ENCODE data around the gene GTF3C1. TPM values are rescaled to one million over a fixed set of nuclear protein-coding genes. Genes with fewer than 3 reads are reported as not detected.
A peak's percentile ranks its signal among the peaks of the same experiment; 100 is the strongest.

The GTF3C1 gene
- total and polyA plus RNA-seq, 12 donors, result 51.0 to 225 (median 84.3) TPM

DNA sequence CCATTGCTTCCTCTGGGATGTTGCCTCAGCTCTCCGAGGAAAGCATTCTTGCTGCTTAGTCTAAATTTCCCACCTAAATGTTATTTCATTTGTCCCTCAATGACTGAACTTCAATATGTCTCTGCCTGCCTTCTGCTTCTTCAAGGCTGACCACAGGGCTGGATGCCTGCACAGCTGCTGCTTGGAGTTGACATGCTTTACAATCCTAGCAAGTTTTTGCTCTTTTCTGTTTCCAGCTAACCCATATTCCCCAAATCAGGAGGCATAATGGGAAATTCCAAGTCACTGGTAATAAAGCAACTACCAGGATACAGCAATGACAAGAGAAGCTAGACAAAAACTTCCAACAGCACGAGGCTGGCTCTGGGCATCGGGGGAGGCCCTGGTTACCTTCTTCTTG is 48.9 kb downstream of the GTF3C1 start:
- peaks cover 0 to 100% of the 10 kb centered on the region in 2 donors for H3K36me3 ChIP-seq (replicated peaks in 1 of 2)
- TF ChIP-seq POLR2A (IDR thresholded peaks at IDR 0.05), result no peak
- TF ChIP-seq, protein P1, sequence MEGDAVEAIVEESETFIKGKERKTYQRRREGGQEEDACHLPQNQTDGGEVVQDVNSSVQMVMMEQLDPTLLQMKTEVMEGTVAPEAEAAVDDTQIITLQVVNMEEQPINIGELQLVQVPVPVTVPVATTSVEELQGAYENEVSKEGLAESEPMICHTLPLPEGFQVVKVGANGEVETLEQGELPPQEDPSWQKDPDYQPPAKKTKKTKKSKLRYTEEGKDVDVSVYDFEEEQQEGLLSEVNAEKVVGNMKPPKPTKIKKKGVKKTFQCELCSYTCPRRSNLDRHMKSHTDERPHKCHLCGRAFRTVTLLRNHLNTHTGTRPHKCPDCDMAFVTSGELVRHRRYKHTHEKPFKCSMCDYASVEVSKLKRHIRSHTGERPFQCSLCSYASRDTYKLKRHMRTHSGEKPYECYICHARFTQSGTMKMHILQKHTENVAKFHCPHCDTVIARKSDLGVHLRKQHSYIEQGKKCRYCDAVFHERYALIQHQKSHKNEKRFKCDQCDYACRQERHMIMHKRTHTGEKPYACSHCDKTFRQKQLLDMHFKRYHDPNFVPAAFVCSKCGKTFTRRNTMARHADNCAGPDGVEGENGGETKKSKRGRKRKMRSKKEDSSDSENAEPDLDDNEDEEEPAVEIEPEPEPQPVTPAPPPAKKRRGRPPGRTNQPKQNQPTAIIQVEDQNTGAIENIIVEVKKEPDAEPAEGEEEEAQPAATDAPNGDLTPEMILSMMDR (IDR thresholded peaks at IDR 0.05), result no peak
- no peaks in the 10 kb centered on the region for H3K9me3 ChIP-seq (replicated peaks in 1 of 3)
- no peak overlapping the region for H3K4me3 ChIP-seq
- intact Hi-C loops (cut with DNase I), result no loop called here
- H3K4me1 ChIP-seq (replicated peaks in 1 of 2), result no peaks in the 10 kb centered on the region
- H3K27me3 ChIP-seq, result no peaks in the 10 kb centered on the region
- H3K27ac ChIP-seq, result no peak overlapping the region
- no peak for DNase-seq
- WGBS, 4 donors, result 91 to 93% (median 93%) methylated on average over 3 of the region's 3 CpGs

DNA sequence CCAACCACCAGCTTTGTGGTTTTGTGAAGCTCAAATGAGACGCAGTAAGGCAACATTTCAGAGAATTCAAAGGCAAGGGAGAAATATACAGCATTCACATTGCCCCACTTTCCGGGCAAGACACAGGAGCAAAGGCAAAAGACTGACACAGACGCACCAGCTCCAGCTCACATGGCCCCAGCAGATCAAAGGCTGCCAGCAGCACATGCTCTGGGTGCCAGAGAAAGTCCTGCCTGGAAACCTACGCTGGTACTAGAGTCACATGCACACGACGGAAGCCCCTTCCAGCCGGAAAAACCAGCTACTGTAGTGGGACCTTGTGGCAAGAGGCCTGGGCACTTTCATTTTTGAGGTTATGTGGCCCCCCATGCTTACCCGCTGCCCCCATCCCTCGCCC is 50.1 kb downstream of the GTF3C1 start:
- no peaks in the 10 kb centered on the region for H3K4me1 ChIP-seq (replicated peaks in 1 of 2)
- 76 to 91% (median 79%) methylated on average over 8 to 9 of the region's 9 CpGs for WGBS, 4 donors
- no peaks in the 10 kb centered on the region for H3K27me3 ChIP-seq
- H3K4me3 ChIP-seq, result no peak overlapping the region
- intact Hi-C loops (cut with DNase I), result no loop called here
- DNase-seq, result peak in 2 of 7 donors; percentile 12 to 24
- peaks cover 0 to 99% of the 10 kb centered on the region in 2 donors for H3K36me3 ChIP-seq (replicated peaks in 1 of 2)
- peak overlapping the region in 1 of 5 donors; percentile 38 for H3K27ac ChIP-seq
- no peaks in the 10 kb centered on the region for H3K9me3 ChIP-seq (replicated peaks in 1 of 3)
- TF ChIP-seq, protein P1 (IDR thresholded peaks at IDR 0.05), result no peak
- TF ChIP-seq POLR2A (IDR thresholded peaks at IDR 0.05), result no peak

DNA sequence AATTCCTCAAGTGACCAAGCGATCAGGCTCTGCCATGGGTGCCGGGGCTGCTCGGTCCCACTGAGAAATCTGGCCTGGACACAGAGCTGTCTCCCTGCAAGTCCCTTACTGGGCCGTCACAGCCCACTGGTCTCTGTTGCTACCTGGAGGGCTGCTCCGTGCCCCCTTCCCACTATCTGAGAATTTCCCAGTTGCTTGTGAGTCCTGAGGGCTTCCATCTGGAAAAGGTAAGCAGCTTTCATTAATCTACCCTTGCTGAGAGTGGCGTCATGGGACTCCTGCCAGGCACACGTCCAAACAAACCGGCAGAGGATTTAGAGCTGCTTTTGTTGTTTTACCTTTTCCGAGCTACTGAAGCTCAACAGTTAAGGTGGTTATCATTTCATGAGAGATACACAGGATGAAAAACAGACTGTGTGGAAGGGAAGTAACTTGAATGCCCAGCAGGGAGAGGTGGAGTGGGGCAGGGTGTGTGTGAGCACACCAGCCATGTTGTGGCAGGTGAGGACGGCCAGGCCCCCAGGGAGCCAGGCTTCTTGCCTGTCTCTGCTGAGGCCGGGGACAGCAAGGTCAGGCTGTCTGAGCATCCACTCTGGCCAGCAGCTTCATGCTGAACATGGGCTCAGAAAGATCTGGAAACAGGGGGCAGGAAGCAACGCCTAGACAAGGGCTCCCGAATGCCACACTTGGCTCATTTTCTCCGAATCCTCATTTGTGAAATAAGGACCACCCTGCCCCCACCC is 50.6 kb downstream of the GTF3C1 start:
- intact Hi-C loops (cut with DNase I), result no loop called here
- peaks cover 0 to 99% of the 10 kb centered on the region in 2 donors for H3K36me3 ChIP-seq (replicated peaks in 1 of 2)
- no peaks in the 10 kb centered on the region for H3K27me3 ChIP-seq
- H3K9me3 ChIP-seq (replicated peaks in 1 of 3), result no peaks in the 10 kb centered on the region
- H3K27ac ChIP-seq, result peak overlapping the region in 1 of 5 donors; percentile 38
- TF ChIP-seq, protein P1 (IDR thresholded peaks at IDR 0.05), result no peak
- TF ChIP-seq POLR2A (IDR thresholded peaks at IDR 0.05), result no peak
- no peak overlapping the region for H3K4me3 ChIP-seq
- DNase-seq, result no peak
- H3K4me1 ChIP-seq (replicated peaks in 1 of 2), result no peaks in the 10 kb centered on the region
- WGBS, 4 donors, result 83 to 90% (median 85%) methylated on average over 11 to 14 of the region's 14 CpGs

DNA sequence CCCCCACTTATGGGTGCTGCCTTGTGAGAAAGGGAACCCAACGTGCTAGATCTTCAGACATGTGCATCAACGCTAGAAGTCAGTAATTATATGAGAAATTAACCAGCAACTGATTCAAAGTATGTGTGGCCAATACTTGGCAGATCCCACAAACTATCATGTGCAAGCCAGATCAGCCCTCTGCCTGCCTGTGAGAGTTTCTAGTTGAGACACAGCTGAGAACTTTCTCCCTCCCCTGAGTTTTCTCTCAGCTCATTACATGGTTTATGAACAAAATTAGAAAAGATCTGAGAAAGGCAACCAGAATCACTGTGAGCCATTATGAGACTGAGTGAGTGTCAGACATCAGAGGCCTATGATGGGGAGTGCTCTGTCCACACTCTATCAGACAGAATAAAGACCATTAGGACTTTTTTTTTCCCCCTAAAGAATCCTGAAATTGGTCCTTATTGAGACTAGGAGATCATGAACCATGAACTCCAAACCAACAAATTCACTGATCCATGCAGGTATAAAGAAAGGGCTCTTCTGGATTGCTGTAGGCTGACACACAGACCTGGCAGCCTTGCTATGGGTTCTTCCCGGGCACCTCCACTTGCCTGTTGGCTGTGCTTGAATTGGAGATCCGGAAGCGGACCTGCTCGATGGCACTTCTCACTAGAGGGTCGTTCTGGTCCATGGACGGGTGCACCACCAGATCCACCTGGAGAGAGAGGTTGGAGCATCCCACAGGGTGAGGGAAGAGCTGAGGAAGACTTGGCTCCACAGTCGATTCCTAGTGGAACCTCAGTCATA is 51.5 kb downstream of the GTF3C1 start:
- TF ChIP-seq, protein P1 (IDR thresholded peaks at IDR 0.05), result no peak
- TF ChIP-seq POLR2A (IDR thresholded peaks at IDR 0.05), result no peak
- Histone ChIP-seq H3K4me1 (replicated peaks in 1 of 2) (no peaks in the 10 kb centered on the region), H3K27me3 (no peaks in the 10 kb centered on the region), H3K36me3 (replicated peaks in 1 of 2) (peaks cover 0 to 99% of the 10 kb centered on the region in 2 donors), H3K4me3 (no peak overlapping the region), H3K9me3 (replicated peaks in 1 of 3) (no peaks in the 10 kb centered on the region), H3K27ac (no peak overlapping the region)
- 93 to 96% (median 94%) methylated on average over 6 to 9 of the region's 9 CpGs for WGBS, 4 donors
- DNase-seq, result no peak
- intact Hi-C loops (cut with DNase I), result no loop called here

Measured in adrenal gland (tissue), 12 donors.